H9 (cell line): ENCODE measurements around the gene LDLRAD4. TPM values are rescaled to one million over a fixed set of nuclear protein-coding genes. Genes with fewer than 3 reads are reported as not detected.

Source experiments
- DNase-seq: peaks from one replicate; pipeline ENCODE4 v3.0.0-alpha.2; 2017
- H2AFZ ChIP-seq: one replicate; pipeline ENCODE4 v1.6.1; 2013; ENCODE audit warnings: mild to moderate bottlenecking, low read length, control low read depth, moderate library complexity
- H2AK5ac ChIP-seq: 2 replicates; pipeline ENCODE4 v1.6.1; 2013; ENCODE audit warnings: low read length, control low read depth, mixed read lengths; ENCODE audit not compliant: insufficient read length
- H2BK120ac ChIP-seq: one replicate; pipeline ENCODE4 v1.6.1; 2013; ENCODE audit warnings: low read depth, mild to moderate bottlenecking, low read length, control low read depth, inconsistent platforms; ENCODE audit not compliant: poor library complexity, severe bottlenecking
- H2BK12ac ChIP-seq: 2 replicates; pipeline ENCODE4 v1.6.1; 2013; ENCODE audit warnings: low read length, control low read depth, mixed read lengths, low read depth; ENCODE audit not compliant: insufficient read length
- H2BK15ac ChIP-seq: 2 replicates; pipeline ENCODE4 v1.6.1; 2013; ENCODE audit warnings: low read depth, low read length, control low read depth
- H2BK20ac ChIP-seq: one replicate; pipeline ENCODE4 v1.6.1; 2013; ENCODE audit warnings: low read depth, mild to moderate bottlenecking, low read length, control low read depth, inconsistent platforms; ENCODE audit not compliant: poor library complexity, severe bottlenecking
- H2BK5ac ChIP-seq: 2 replicates; pipeline ENCODE4 v1.6.1; 2013; ENCODE audit warnings: low read length, control low read depth, mixed read lengths; ENCODE audit not compliant: insufficient read length
- H3K14ac ChIP-seq: 2 replicates; pipeline ENCODE4 v1.6.1; 2013; ENCODE audit warnings: low read length, control low read depth; ENCODE audit not compliant: insufficient read depth
- H3K18ac ChIP-seq: 2 replicates; pipeline ENCODE4 v1.6.1; 2013; ENCODE audit warnings: low read depth, mild to moderate bottlenecking, mixed read lengths, low read length, control low read depth; ENCODE audit not compliant: insufficient read length
- H3K23ac ChIP-seq: 2 replicates; pipeline ENCODE4 v1.6.1; 2013; ENCODE audit warnings: low read length, control low read depth, mixed read lengths, low read depth; ENCODE audit not compliant: insufficient read length
- H3K23me2 ChIP-seq: 2 replicates; pipeline ENCODE4 v1.6.1; 2013; ENCODE audit warnings: low read depth, mild to moderate bottlenecking, mixed read lengths, low read length, control low read depth; ENCODE audit not compliant: insufficient read length, poor library complexity, severe bottlenecking
- H3K27ac ChIP-seq: 2 replicates; pipeline ENCODE4 v1.5.1; 2013; ENCODE audit warnings: low read length, control low read depth, mixed read lengths, low read depth; ENCODE audit not compliant: insufficient read length
- H3K27me3 ChIP-seq: 2 replicates; pipeline ENCODE4 v1.6.1; 2013; ENCODE audit warnings: low read length, control low read depth, inconsistent platforms; ENCODE audit not compliant: insufficient read depth
- H3K4ac ChIP-seq: 2 replicates; pipeline ENCODE4 v1.6.1; 2013; ENCODE audit warnings: low read depth, mild to moderate bottlenecking, control low read depth, inconsistent platforms, low read length, moderate library complexity
- H3K4me1 ChIP-seq: 2 replicates; pipeline ENCODE4 v1.6.1; 2013; ENCODE audit warnings: low read length, control low read depth, inconsistent platforms; ENCODE audit not compliant: insufficient read depth
- H3K4me2 ChIP-seq: 2 replicates; pipeline ENCODE4 v1.6.1; 2013; ENCODE audit warnings: low read length, control low read depth, mixed read lengths; ENCODE audit not compliant: insufficient read length, insufficient read depth
- H3K56ac ChIP-seq: 2 replicates; pipeline ENCODE4 v1.6.1; 2013; ENCODE audit warnings: low read depth, mild to moderate bottlenecking, mixed read lengths, low read length, control low read depth; ENCODE audit not compliant: insufficient read length
- H3K79me1 ChIP-seq: 2 replicates; pipeline ENCODE4 v1.6.1; 2013; ENCODE audit warnings: low read depth, mild to moderate bottlenecking, moderate library complexity, low read length, control low read depth, inconsistent platforms; ENCODE audit not compliant: insufficient read depth, poor library complexity, severe bottlenecking
- H3K79me2 ChIP-seq: 2 replicates; pipeline ENCODE4 v1.6.1; 2013; ENCODE audit warnings: low read length, control low read depth, inconsistent platforms; ENCODE audit not compliant: insufficient read depth
- H3K9ac ChIP-seq: 2 replicates; pipeline ENCODE4 v1.6.1; 2013; ENCODE audit warnings: low read length, control low read depth, mixed read lengths; ENCODE audit not compliant: insufficient read length; ENCODE audit errors: extremely low read depth
- H3K9me3 ChIP-seq: one replicate; pipeline ENCODE4 v1.6.1; 2013; ENCODE audit warnings: low read depth, low read length, inconsistent platforms; ENCODE audit not compliant: control insufficient read depth
- H3T11ph ChIP-seq: one replicate; pipeline ENCODE4 v1.6.1; 2013; ENCODE audit warnings: mild to moderate bottlenecking, low read length, control low read depth, inconsistent platforms
- H4K20me1 ChIP-seq: one replicate; pipeline ENCODE4 v1.6.1; 2013; ENCODE audit not compliant: control insufficient read depth, insufficient read length, insufficient read depth
- H4K5ac ChIP-seq: 2 replicates; pipeline ENCODE4 v1.6.1; 2013; ENCODE audit warnings: low read depth, mild to moderate bottlenecking, mixed read lengths, low read length, control low read depth; ENCODE audit not compliant: insufficient read length
- H4K8ac ChIP-seq: replicated peaks from 2 replicates; pipeline ENCODE4 v1.6.1; 2013; ENCODE audit warnings: low read length, control low read depth, mixed read lengths, low read depth; ENCODE audit not compliant: insufficient read length
- H4K91ac ChIP-seq: 2 replicates; pipeline ENCODE4 v1.6.1; 2013; ENCODE audit warnings: low read depth, mild to moderate bottlenecking, moderate library complexity, mixed read lengths, low read length, control low read depth; ENCODE audit not compliant: insufficient read length
- H3K27ac Mint-ChIP-seq, 3 experiments: 2 replicates in 2 of 3; 3 replicates in 1 of 3; pipeline ENCODE4 v1.8.0; 2020 to 2021; ENCODE audit warnings: mixed read lengths in 3 of 3, mild to moderate bottlenecking in 1 of 3, moderate library complexity in 1 of 3
- H3K27me3 Mint-ChIP-seq: 2 replicates; pipeline ENCODE4 v1.8.0; 2021; ENCODE audit warnings: low read depth, mild to moderate bottlenecking, moderate library complexity, mixed read lengths
- H3K36me3 Mint-ChIP-seq, 3 experiments: 2 replicates in 2 of 3; 3 replicates in 1 of 3; pipeline ENCODE4 v1.8.0; 2020 to 2021; ENCODE audit warnings: low read depth in 3 of 3, mixed read lengths in 3 of 3; ENCODE audit not compliant: insufficient read depth in 1 of 3
- H3K4me1 Mint-ChIP-seq, 2 experiments: 2 replicates each; pipeline ENCODE4 v1.8.0; 2020; ENCODE audit warnings: mixed read lengths in 2 of 2
- H3K4me3 Mint-ChIP-seq, 2 experiments: 2 replicates in 1 of 2; 3 replicates in 1 of 2; pipeline ENCODE4 v1.8.0; 2020 to 2021; ENCODE audit warnings: mild to moderate bottlenecking in 2 of 2, mixed read lengths in 2 of 2, moderate library complexity in 1 of 2
- H3K9me3 Mint-ChIP-seq, 2 experiments: 2 replicates in 1 of 2; 3 replicates in 1 of 2; pipeline ENCODE4 v1.8.0; 2020; ENCODE audit warnings: mild to moderate bottlenecking in 2 of 2, mixed read lengths in 2 of 2, moderate library complexity in 1 of 2
- WGBS: extraction: QIAGEN DNeasy Blood & Tissue Kit; methylation state at CpG from one replicate; pipeline ENCODE4 v1.1.7; 2013; ENCODE audit warnings: missing lambda C conversion rate, low lambda C conversion rate, mixed read lengths; ENCODE audit not compliant: insufficient read length; ENCODE audit errors: extremely low coverage; 5-methylcytosine and 5-hydroxymethylcytosine counted together
- total RNA-seq: library from RNA; stranded (reverse); gene quantifications from 2 replicates; pipeline ENCODE4 v1.2.1, GENCODE V29; 2021
- TF ChIP-seq, protein P1 (sequence below): fragments of 200-600 bp; sonication (generic); conservative IDR thresholded peaks from 3 replicates; pipeline ENCODE4 v1.8.0; 2021; ENCODE audit warnings: antibody characterized with exemption, mild to moderate bottlenecking

Gene LDLRAD4
- total RNA-seq, 1 experiment from 2014 or later, result 3.9 TPM

DNA sequence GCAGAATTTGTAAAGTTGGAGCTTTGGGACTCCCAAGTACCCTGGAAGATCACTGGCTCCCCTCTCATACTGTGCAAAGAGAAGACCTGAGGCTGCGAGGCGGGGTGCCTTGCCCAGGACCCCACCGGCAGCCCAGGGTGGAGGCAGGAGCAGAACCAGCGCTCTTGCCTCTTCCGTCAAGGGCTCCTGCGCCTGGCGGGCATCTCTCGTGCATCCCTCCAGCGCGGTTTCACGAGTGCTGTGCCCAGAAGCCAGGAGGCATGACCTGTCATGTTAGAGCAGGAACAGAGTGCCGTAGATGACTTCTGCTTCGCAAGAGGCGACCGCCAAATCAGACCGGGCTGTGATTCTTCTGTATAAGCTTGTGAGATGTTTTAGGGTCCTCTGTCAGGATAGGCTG lies 77.3 kb downstream of the LDLRAD4 start:
- Mint-ChIP-seq H3K9me3 (no peaks in the 10 kb centered on the region), H3K27me3 (no peaks in the 10 kb centered on the region; the same call in none of the 2 replicates), H3K4me3 (no peak overlapping the region), H3K36me3 (no peaks in the 10 kb centered on the region), H3K27ac (no peak overlapping the region), H3K4me1 (peaks cover 0 to 4% of the 10 kb centered on the region in 2 experiments; a peak in 1 of 4 replicates)
- H4K8ac ChIP-seq, result no peak overlapping the region
- H4K91ac ChIP-seq, result no peak overlapping the region
- no peak overlapping the region for H4K5ac ChIP-seq
- H3T11ph ChIP-seq, result no peak overlapping the region
- no CpG with 5 or more reads among the region's 16 CpGs for WGBS
- no peak overlapping the region for H2BK120ac ChIP-seq
- H2AK5ac ChIP-seq, result no peak overlapping the region
- no peak overlapping the region for H3K4me2 ChIP-seq
- no peak overlapping the region for H3K18ac ChIP-seq
- no peak for DNase-seq
- no peak overlapping the region; the same call in 1 of the 2 replicates for H3K14ac ChIP-seq
- no peaks in the 10 kb centered on the region for H3K4me1 ChIP-seq
- no peak overlapping the region for H3K56ac ChIP-seq
- TF ChIP-seq, protein P1, sequence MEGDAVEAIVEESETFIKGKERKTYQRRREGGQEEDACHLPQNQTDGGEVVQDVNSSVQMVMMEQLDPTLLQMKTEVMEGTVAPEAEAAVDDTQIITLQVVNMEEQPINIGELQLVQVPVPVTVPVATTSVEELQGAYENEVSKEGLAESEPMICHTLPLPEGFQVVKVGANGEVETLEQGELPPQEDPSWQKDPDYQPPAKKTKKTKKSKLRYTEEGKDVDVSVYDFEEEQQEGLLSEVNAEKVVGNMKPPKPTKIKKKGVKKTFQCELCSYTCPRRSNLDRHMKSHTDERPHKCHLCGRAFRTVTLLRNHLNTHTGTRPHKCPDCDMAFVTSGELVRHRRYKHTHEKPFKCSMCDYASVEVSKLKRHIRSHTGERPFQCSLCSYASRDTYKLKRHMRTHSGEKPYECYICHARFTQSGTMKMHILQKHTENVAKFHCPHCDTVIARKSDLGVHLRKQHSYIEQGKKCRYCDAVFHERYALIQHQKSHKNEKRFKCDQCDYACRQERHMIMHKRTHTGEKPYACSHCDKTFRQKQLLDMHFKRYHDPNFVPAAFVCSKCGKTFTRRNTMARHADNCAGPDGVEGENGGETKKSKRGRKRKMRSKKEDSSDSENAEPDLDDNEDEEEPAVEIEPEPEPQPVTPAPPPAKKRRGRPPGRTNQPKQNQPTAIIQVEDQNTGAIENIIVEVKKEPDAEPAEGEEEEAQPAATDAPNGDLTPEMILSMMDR, result no peak
- no peak overlapping the region for H2BK5ac ChIP-seq
- H2BK15ac ChIP-seq, result no peak overlapping the region
- H3K9me3 ChIP-seq, result no peaks in the 10 kb centered on the region
- no peak overlapping the region for H3K23ac ChIP-seq
- H3K23me2 ChIP-seq, result no peaks in the 10 kb centered on the region
- no peak overlapping the region for H3K27ac ChIP-seq
- no peaks in the 10 kb centered on the region for H3K79me1 ChIP-seq
- H3K9ac ChIP-seq, result no peak overlapping the region
- H2AFZ ChIP-seq, result no peak overlapping the region
- H4K20me1 ChIP-seq, result no peaks in the 10 kb centered on the region
- no peak overlapping the region for H2BK12ac ChIP-seq
- H2BK20ac ChIP-seq, result no peak overlapping the region
- no peaks in the 10 kb centered on the region for H3K79me2 ChIP-seq
- H3K4ac ChIP-seq, result no peak overlapping the region
- H3K27me3 ChIP-seq, result no peaks in the 10 kb centered on the region
